ENCODE measurements around the gene PTPRK.

DNA sequence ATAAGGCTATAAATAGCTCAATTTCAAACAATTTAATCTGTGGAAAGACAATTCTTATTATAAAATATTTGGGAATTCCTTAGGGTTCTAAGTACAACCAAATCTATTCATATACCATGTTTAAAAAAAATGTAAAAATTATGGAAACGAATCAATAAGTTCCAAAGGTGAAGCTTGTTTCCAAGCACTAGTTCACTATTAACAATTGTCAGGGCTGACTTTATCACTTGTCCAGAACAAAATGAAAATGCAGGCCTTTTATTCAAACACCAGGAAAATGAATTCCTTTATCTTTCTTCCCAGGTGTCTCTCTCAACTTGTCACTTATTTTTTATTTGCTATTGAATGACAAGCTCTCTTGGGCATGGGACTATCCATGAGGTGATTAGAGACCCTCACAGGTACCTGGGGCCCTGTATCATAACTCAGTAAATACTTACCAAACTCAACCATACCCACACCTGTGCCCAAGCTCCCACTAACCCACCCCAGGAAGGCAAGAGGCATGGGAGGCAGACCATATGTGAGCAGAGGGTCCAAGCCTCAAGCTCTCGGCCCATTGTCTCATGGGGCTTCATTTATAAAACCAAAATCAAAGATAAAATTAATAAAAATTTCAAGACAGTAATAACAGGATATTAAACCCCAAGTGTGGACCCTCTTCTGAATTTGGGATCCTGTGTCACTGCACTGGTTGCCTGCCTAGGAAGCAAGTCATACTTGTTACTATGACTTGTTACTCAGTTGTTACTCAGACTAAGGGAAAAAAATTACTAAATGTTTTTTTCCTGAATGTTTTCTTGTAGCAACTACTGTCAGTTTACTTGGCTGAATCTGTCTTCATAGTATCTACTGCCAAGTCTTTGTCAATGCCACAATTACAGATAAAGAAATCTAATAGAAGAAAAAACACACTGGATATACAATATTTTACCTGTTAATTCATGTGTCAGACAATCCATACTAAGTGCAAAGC is 54.7 kb downstream of the PTPRK start:
- TF ChIP-seq POLR2A (IDR thresholded peaks at IDR 0.05) = no peak
- TF ChIP-seq, protein P1, sequence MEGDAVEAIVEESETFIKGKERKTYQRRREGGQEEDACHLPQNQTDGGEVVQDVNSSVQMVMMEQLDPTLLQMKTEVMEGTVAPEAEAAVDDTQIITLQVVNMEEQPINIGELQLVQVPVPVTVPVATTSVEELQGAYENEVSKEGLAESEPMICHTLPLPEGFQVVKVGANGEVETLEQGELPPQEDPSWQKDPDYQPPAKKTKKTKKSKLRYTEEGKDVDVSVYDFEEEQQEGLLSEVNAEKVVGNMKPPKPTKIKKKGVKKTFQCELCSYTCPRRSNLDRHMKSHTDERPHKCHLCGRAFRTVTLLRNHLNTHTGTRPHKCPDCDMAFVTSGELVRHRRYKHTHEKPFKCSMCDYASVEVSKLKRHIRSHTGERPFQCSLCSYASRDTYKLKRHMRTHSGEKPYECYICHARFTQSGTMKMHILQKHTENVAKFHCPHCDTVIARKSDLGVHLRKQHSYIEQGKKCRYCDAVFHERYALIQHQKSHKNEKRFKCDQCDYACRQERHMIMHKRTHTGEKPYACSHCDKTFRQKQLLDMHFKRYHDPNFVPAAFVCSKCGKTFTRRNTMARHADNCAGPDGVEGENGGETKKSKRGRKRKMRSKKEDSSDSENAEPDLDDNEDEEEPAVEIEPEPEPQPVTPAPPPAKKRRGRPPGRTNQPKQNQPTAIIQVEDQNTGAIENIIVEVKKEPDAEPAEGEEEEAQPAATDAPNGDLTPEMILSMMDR (IDR thresholded peaks at IDR 0.05) = no peak
- no peak for TF ChIP-seq POLR2AphosphoS5 (IDR thresholded peaks at IDR 0.05)

All from transverse colon (tissue), 4 donors.